HL-60/S4 treated with retinoic acid at 250 ng/mL for 4 days and 3 days (cell line): ENCODE data around the gene SLC38A8.

Experiments used
- in situ Hi-C: fragments of 300-500 bp; cut with MboI; formaldehyde crosslinking; loops from 2 replicates; pipeline ENCODE4 v1.7.0; 2022; ENCODE audit warnings: low sequenced_read_pairs

SLC38A8 gene

GRCh38 chr16:83960521-83961249, 81.9 kb downstream of the SLC38A8 start:
- in situ Hi-C loops: loop anchor here (25.0 kb wide), 2 partner anchors 227 to 527 kb away; partner anchors contain the start of genes ADAD2 and TAF1C
